ENCODE data around the gene PCDHB12. TPM values are rescaled to one million over a fixed set of nuclear protein-coding genes. Genes with fewer than 3 reads are reported as not detected.

PCDHB12 gene
- under 0.01 and 0.28 TPM in 2 replicates for total RNA-seq

GRCh38 chr5:141208478-141208877 lies at the start of gene PCDHB12:
Gene PCDHB12 (plus strand): TSS chr5:141208719. CDS start chr5:141208908, 189 bp downstream.

GRCh38 chr5:141172381-141173204 lies 35.9 kb upstream of the PCDHB12 start, which contains the start of gene PCDHB7:
Gene PCDHB7 (plus strand): TSS chr5:141172644. CDS start chr5:141172836, 192 bp downstream.

GRCh38 chr5:141177577-141178191 lies 30.8 kb upstream of the PCDHB12 start, which contains the start of gene PCDHB8:
Gene PCDHB8 (plus strand): TSS chr5:141177790. CDS start chr5:141178035, 245 bp downstream.

GRCh38 chr5:141182248-141182647 lies 26.3 kb upstream of the PCDHB12 start, which contains the start of gene PCDHB16:
Gene PCDHB16 (plus strand): TSS chr5:141182387. CDS start chr5:141182560, 173 bp downstream.

GRCh38 chr5:141186897-141187512 lies 21.5 kb upstream of the PCDHB12 start, which contains the start of gene PCDHB9:
Gene PCDHB9 (plus strand): TSS chr5:141187161. CDS start chr5:141187319, 158 bp downstream.

GRCh38 chr5:141192110-141192725 lies 16.3 kb upstream of the PCDHB12 start, which contains the start of gene PCDHB10:
Gene PCDHB10 (plus strand): TSS chr5:141192353. CDS start chr5:141192553, 200 bp downstream.

GRCh38 chr5:141199359-141200235 lies 8.9 kb upstream of the PCDHB12 start, which contains the start of gene PCDHB11:
Gene PCDHB11 (plus strand): TSS chr5:141199627. CDS start chr5:141199775, 148 bp downstream.

GRCh38 chr5:141213656-141214339 lies 5.3 kb downstream of the PCDHB12 start, which contains the start of gene PCDHB13:
Gene PCDHB13 (plus strand): TSS chr5:141213919. CDS start chr5:141214124, 205 bp downstream.

GRCh38 chr5:141223112-141223783 lies 14.7 kb downstream of the PCDHB12 start, which contains the start of gene PCDHB14:
Gene PCDHB14 (plus strand): TSS chr5:141223343. CDS start chr5:141223506, 163 bp downstream.

GRCh38 chr5:141245250-141245717 lies 36.8 kb downstream of the PCDHB12 start, which contains the start of gene PCDHB15:
Gene PCDHB15 (plus strand): TSS chr5:141245395. CDS start chr5:141245579, 184 bp downstream.

Other genes starting within 250 kb of the PCDHB12 start
- gene PCDHAC2, start 242.2 kb upstream of the PCDHB12 start, total RNA-seq, result 16.7 and 25.5 TPM in 2 replicates
- not detected in 2 replicates for gene PCDHB1, start 157.3 kb upstream of the PCDHB12 start, total RNA-seq
- gene PCDHB2, start 114.1 kb upstream of the PCDHB12 start, total RNA-seq, result 0.34 and 4.1 TPM in 2 replicates
- under 0.01 and 0.57 TPM in 2 replicates for gene PCDHB3, start 108.2 kb upstream of the PCDHB12 start, total RNA-seq
- gene PCDHB4, start 86.9 kb upstream of the PCDHB12 start, total RNA-seq, result under 0.01 and 0.21 TPM in 2 replicates
- 0.34 and 1.00 TPM in 2 replicates for gene PCDHB5, start 73.5 kb upstream of the PCDHB12 start, total RNA-seq
- 0.21 TPM in 1 of 2 replicates, not detected in the other for gene PCDHB6, start 58.7 kb upstream of the PCDHB12 start, total RNA-seq
- gene PCDHB7, start 36.1 kb upstream of the PCDHB12 start, total RNA-seq, result 0.07 TPM in 1 of 2 replicates, not detected in the other
- 0.57 TPM in 1 of 2 replicates, not detected in the other for gene PCDHB8, start 30.9 kb upstream of the PCDHB12 start, total RNA-seq
- 0.07 TPM in 1 of 2 replicates, not detected in the other for gene PCDHB16, start 26.3 kb upstream of the PCDHB12 start, total RNA-seq
- under 0.01 and 0.14 TPM in 2 replicates for gene PCDHB9, start 21.6 kb upstream of the PCDHB12 start, total RNA-seq
- under 0.01 and 0.57 TPM in 2 replicates for gene PCDHB10, start 16.4 kb upstream of the PCDHB12 start, total RNA-seq
- gene PCDHB11, start 9.1 kb upstream of the PCDHB12 start, total RNA-seq, result 0.34 and 0.85 TPM in 2 replicates
- under 0.01 and 0.64 TPM in 2 replicates for gene PCDHB13, start 5.2 kb downstream of the PCDHB12 start, total RNA-seq
- 0.34 and 1.7 TPM in 2 replicates for gene PCDHB14, start 14.6 kb downstream of the PCDHB12 start, total RNA-seq
- 0.34 and 0.50 TPM in 2 replicates for gene PCDHB15, start 36.7 kb downstream of the PCDHB12 start, total RNA-seq
- 0.14 TPM in 1 of 2 replicates, not detected in the other for gene SLC25A2, start 95.3 kb downstream of the PCDHB12 start, total RNA-seq
- 84.6 and 94.3 TPM in 2 replicates for gene TAF7, start 112.1 kb downstream of the PCDHB12 start, total RNA-seq
- gene PCDHGA1, start 121.8 kb downstream of the PCDHB12 start, total RNA-seq, result under 0.01 and 0.43 TPM in 2 replicates
- gene PCDHGA2, start 130.0 kb downstream of the PCDHB12 start, total RNA-seq, result 0.34 and 1.00 TPM in 2 replicates
- gene PCDHGA3, start 135.1 kb downstream of the PCDHB12 start, total RNA-seq, result under 0.01 and 0.36 TPM in 2 replicates
- gene PCDHGB1, start 141.4 kb downstream of the PCDHB12 start, total RNA-seq, result 0.34 and 1.6 TPM in 2 replicates
- gene PCDHGA4, start 146.3 kb downstream of the PCDHB12 start, total RNA-seq, result under 0.01 and 1.8 TPM in 2 replicates
- gene PCDHGB2, start 151.3 kb downstream of the PCDHB12 start, total RNA-seq, result under 0.01 and 1.7 TPM in 2 replicates
- gene PCDHGA5, start 155.4 kb downstream of the PCDHB12 start, total RNA-seq, result under 0.01 and 0.64 TPM in 2 replicates
- gene PCDHGB3, start 161.5 kb downstream of the PCDHB12 start, total RNA-seq, result 0.34 and 2.1 TPM in 2 replicates
- gene PCDHGA6, start 165.2 kb downstream of the PCDHB12 start, total RNA-seq, result under 0.01 and 1.1 TPM in 2 replicates
- under 0.01 and 1.8 TPM in 2 replicates for gene PCDHGA7, start 174.0 kb downstream of the PCDHB12 start, total RNA-seq
- 3.1 and 8.0 TPM in 2 replicates for gene PCDHGB4, start 179.0 kb downstream of the PCDHB12 start, total RNA-seq
- 0.34 and 1.3 TPM in 2 replicates for gene PCDHGA8, start 183.9 kb downstream of the PCDHB12 start, total RNA-seq
- 4.8 and 14.0 TPM in 2 replicates for gene PCDHGB5, start 189.2 kb downstream of the PCDHB12 start, total RNA-seq
- 0.34 and 3.8 TPM in 2 replicates for gene PCDHGA9, start 194.1 kb downstream of the PCDHB12 start, total RNA-seq
- gene PCDHGB6, start 199.3 kb downstream of the PCDHB12 start, total RNA-seq, result 0.68 and 4.0 TPM in 2 replicates
- 1.7 and 7.5 TPM in 2 replicates for gene PCDHGA10, start 204.3 kb downstream of the PCDHB12 start, total RNA-seq
- 1.4 and 9.3 TPM in 2 replicates for gene PCDHGB7, start 209.0 kb downstream of the PCDHB12 start, total RNA-seq
- 2.1 and 5.3 TPM in 2 replicates for gene PCDHGA11, start 212.3 kb downstream of the PCDHB12 start, total RNA-seq
- gene PCDHGA12, start 221.8 kb downstream of the PCDHB12 start, total RNA-seq, result 0.68 and 2.2 TPM in 2 replicates